Measurements from ENCODE around the gene ARNT2. TPM values are rescaled to one million over a fixed set of nuclear protein-coding genes. Genes with fewer than 3 reads are reported as not detected.

Gene ARNT2
- polyA plus RNA-seq, 1 of the 3 experiments (the other 2 are of a cell fraction) = 17.0 TPM

DNA sequence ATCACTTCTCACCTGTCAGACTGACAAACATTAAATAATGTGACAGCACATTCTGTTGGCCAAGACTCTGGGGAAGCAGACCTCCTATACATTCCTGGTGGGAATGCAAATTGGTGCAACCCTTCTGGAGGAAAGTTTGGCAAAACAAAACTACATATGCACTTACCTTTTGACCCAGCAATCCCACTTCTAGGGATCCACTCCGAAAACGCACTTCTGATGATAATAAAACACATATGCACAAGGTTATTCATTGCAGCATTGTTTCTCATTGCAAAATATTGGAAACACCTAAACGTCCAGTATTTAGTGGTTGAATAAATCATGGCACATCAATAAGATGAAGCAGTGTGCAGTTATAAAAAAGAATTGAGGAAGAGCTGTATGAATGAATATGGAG lies 145.5 kb downstream of the ARNT2 start:
- peaks cover 37% of the 10 kb centered on the region for H3F3A ChIP-seq (replicated peaks; ENCODE audit: insufficient read depth)
- H3K36me3 ChIP-seq (replicated peaks in 1 of 2; ENCODE audit: control insufficient read depth in 1 of 2, insufficient read depth in 2 of 2, low read length in 1 of 2) = peaks cover 4 to 10% of the 10 kb centered on the region in 2 experiments
- H3K4me1 ChIP-seq (ENCODE audit: control insufficient read depth in 1 of 2, insufficient read depth in 2 of 2, low read depth in 1 of 2, low read length in 1 of 2) = peaks cover 10 to 16% of the 10 kb centered on the region in 2 experiments
- no peaks in the 10 kb centered on the region; the same call in none of the 2 replicates for H3K79me2 ChIP-seq (ENCODE audit: insufficient read depth)
- POLR2A ChIA-PET = no interaction called here
- CTCF ChIA-PET = interaction anchor here (1.1 to 1.7 kb wide), 3 partner anchors 17 to 227 kb away, joined by 3 to 6 read pairs (median 5); no protein-coding TSS in a partner anchor
- no peak overlapping the region for H2AFZ ChIP-seq (ENCODE audit: low read depth)
- H3K9me3 ChIP-seq = no peaks in the 10 kb centered on the region
- H3K4me3 ChIP-seq (ENCODE audit: low read depth in 2 of 2, low read length in 1 of 2) = peak overlapping the region; percentile 11 to 14; a peak in 3 of 4 replicates
- no peaks in the 10 kb centered on the region for H4K20me1 ChIP-seq (ENCODE audit: insufficient read depth)
- H3K9me2 ChIP-seq = no peaks in the 10 kb centered on the region
- TF ChIP-seq NRF1 (IDR thresholded peaks at IDR 0.05; ENCODE audit: low read depth, low read length) (no peak), FOXM1 (IDR thresholded peaks at IDR 0.05; ENCODE audit: low read depth) (no peak)
- H3K9ac ChIP-seq = peak overlapping the region; percentile 51
- peak overlapping the region; percentile 68 for H3K4me2 ChIP-seq
- peak overlapping the region; percentile 93 to 95 for H3K27ac ChIP-seq (ENCODE audit: low read depth in 2 of 2, low read length in 1 of 2)
- DNase-seq = no peak
- 34% methylated on average over 3 of the region's 3 CpGs for WGBS (ENCODE audit: low lambda C conversion rate)
- no peaks in the 10 kb centered on the region for H3K27me3 ChIP-seq (ENCODE audit: insufficient read depth)

GRCh38 chr15:80550219-80550907 lies 146.2 kb downstream of the ARNT2 start:
- Histone ChIP-seq H3K4me3 (ENCODE audit: low read depth in 2 of 2, low read length in 1 of 2) (peak overlapping the region; percentile 14 to 32; a peak in 3 of 4 replicates), H3K9me2 (no peaks in the 10 kb centered on the region), H3K9ac (peak overlapping the region; percentile 62), H4K20me1 (ENCODE audit: insufficient read depth) (no peaks in the 10 kb centered on the region), H3K79me2 (ENCODE audit: insufficient read depth) (no peaks in the 10 kb centered on the region; the same call in none of the 2 replicates), H2AFZ (ENCODE audit: low read depth) (no peak overlapping the region), H3K4me2 (peak overlapping the region; percentile 68), H3K27ac (ENCODE audit: low read depth in 2 of 2, low read length in 1 of 2) (peak overlapping the region; percentile 93 to 95), H3K36me3 (replicated peaks in 1 of 2; ENCODE audit: control insufficient read depth in 1 of 2, insufficient read depth in 2 of 2, low read length in 1 of 2) (peaks cover 9 to 12% of the 10 kb centered on the region in 2 experiments), H3K4me1 (ENCODE audit: control insufficient read depth in 1 of 2, insufficient read depth in 2 of 2, low read depth in 1 of 2, low read length in 1 of 2) (peaks cover 13 to 16% of the 10 kb centered on the region in 2 experiments), H3F3A (replicated peaks; ENCODE audit: insufficient read depth) (peaks cover 37% of the 10 kb centered on the region), H3K9me3 (no peaks in the 10 kb centered on the region), H3K27me3 (ENCODE audit: insufficient read depth) (no peaks in the 10 kb centered on the region)
- ChIA-PET POLR2A (no interaction called here), CTCF (interaction anchor here (1.7 to 1.9 kb wide), 2 partner anchors 17 to 226 kb away, joined by 6 to 10 read pairs; no protein-coding TSS in a partner anchor)
- DNase-seq = no peak
- 11% methylated on average over 5 of the region's 5 CpGs for WGBS (ENCODE audit: low lambda C conversion rate)
- TF ChIP-seq TCF12 (IDR thresholded peaks at IDR 0.05) (peak; percentile 99), POLR2AphosphoS5 (IDR thresholded peaks at IDR 0.05; ENCODE audit: low read depth, low read length) (peak; percentile 90), FOXJ3 (CRISPR knock-in tag; IDR thresholded peaks at IDR 0.05) (no peak), EP300 (IDR thresholded peaks at IDR 0.05; ENCODE audit: borderline replicate concordance in 1 of 2, low read depth in 1 of 2, low read length in 1 of 2) (peak; percentile 25 to 96; a peak in 3 of 4 replicates), MEF2A (IDR thresholded peaks at IDR 0.05; ENCODE audit: borderline replicate concordance, low read depth) (peak; percentile 61; the same call in 1 of the 2 replicates), NFIC (IDR thresholded peaks at IDR 0.05; ENCODE audit: borderline replicate concordance) (peak; percentile 62; the same call in 1 of the 2 replicates), RXRA (IDR thresholded peaks at IDR 0.05; ENCODE audit: borderline replicate concordance, low read depth) (peak; percentile 94), PBX3 (IDR thresholded peaks at IDR 0.05) (peak; percentile 83), GABPA (IDR thresholded peaks at IDR 0.05; ENCODE audit: low read depth) (no peak), USF1 (IDR thresholded peaks at IDR 0.05; ENCODE audit: borderline replicate concordance, low read depth) (0 out of 2 replicates have a peak, but pooled peaks have one; percentile 7), FOSL2 (IDR thresholded peaks at IDR 0.05; ENCODE audit: borderline replicate concordance, low read depth) (peak; percentile 90), TEAD4 (IDR thresholded peaks at IDR 0.05; ENCODE audit: borderline replicate concordance, insufficient read depth) (peak; percentile 96), RFX5 (IDR thresholded peaks at IDR 0.05; ENCODE audit: low read length) (no peak), JUND (IDR thresholded peaks at IDR 0.05) (peak; percentile 96)
- TF ChIP-seq, protein P1, sequence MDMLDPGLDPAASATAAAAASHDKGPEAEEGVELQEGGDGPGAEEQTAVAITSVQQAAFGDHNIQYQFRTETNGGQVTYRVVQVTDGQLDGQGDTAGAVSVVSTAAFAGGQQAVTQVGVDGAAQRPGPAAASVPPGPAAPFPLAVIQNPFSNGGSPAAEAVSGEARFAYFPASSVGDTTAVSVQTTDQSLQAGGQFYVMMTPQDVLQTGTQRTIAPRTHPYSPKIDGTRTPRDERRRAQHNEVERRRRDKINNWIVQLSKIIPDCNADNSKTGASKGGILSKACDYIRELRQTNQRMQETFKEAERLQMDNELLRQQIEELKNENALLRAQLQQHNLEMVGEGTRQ (IDR thresholded peaks at IDR 0.05; ENCODE audit: borderline replicate concordance, low read depth, low read length) = no peak
- TF ChIP-seq, protein P2, sequence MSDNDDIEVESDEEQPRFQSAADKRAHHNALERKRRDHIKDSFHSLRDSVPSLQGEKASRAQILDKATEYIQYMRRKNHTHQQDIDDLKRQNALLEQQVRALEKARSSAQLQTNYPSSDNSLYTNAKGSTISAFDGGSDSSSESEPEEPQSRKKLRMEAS (IDR thresholded peaks at IDR 0.05; ENCODE audit: low read depth) = peak; percentile 70; the same call in 1 of the 2 replicates
- TF ChIP-seq, protein P3, sequence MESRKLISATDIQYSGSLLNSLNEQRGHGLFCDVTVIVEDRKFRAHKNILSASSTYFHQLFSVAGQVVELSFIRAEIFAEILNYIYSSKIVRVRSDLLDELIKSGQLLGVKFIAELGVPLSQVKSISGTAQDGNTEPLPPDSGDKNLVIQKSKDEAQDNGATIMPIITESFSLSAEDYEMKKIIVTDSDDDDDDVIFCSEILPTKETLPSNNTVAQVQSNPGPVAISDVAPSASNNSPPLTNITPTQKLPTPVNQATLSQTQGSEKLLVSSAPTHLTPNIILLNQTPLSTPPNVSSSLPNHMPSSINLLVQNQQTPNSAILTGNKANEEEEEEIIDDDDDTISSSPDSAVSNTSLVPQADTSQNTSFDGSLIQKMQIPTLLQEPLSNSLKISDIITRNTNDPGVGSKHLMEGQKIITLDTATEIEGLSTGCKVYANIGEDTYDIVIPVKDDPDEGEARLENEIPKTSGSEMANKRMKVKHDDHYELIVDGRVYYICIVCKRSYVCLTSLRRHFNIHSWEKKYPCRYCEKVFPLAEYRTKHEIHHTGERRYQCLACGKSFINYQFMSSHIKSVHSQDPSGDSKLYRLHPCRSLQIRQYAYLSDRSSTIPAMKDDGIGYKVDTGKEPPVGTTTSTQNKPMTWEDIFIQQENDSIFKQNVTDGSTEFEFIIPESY (IDR thresholded peaks at IDR 0.05; ENCODE audit: borderline replicate concordance, low read depth) = 0 out of 2 replicates have a peak, but pooled peaks have one; percentile 66
- TF ChIP-seq, protein P4, sequence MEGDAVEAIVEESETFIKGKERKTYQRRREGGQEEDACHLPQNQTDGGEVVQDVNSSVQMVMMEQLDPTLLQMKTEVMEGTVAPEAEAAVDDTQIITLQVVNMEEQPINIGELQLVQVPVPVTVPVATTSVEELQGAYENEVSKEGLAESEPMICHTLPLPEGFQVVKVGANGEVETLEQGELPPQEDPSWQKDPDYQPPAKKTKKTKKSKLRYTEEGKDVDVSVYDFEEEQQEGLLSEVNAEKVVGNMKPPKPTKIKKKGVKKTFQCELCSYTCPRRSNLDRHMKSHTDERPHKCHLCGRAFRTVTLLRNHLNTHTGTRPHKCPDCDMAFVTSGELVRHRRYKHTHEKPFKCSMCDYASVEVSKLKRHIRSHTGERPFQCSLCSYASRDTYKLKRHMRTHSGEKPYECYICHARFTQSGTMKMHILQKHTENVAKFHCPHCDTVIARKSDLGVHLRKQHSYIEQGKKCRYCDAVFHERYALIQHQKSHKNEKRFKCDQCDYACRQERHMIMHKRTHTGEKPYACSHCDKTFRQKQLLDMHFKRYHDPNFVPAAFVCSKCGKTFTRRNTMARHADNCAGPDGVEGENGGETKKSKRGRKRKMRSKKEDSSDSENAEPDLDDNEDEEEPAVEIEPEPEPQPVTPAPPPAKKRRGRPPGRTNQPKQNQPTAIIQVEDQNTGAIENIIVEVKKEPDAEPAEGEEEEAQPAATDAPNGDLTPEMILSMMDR (IDR thresholded peaks at IDR 0.05) = no peak
